GM18870 (cell line): Measurements from ENCODE around the gene MADCAM1.

Experiments used
- ATAC-seq: cut with Tn5 transposase; IDR thresholded peaks from one replicate; pipeline ENCODE4 v1.9.1; 2021; ENCODE audit warnings: moderate library complexity; ENCODE audit not compliant: unreplicated experiment

Gene MADCAM1

DNA sequence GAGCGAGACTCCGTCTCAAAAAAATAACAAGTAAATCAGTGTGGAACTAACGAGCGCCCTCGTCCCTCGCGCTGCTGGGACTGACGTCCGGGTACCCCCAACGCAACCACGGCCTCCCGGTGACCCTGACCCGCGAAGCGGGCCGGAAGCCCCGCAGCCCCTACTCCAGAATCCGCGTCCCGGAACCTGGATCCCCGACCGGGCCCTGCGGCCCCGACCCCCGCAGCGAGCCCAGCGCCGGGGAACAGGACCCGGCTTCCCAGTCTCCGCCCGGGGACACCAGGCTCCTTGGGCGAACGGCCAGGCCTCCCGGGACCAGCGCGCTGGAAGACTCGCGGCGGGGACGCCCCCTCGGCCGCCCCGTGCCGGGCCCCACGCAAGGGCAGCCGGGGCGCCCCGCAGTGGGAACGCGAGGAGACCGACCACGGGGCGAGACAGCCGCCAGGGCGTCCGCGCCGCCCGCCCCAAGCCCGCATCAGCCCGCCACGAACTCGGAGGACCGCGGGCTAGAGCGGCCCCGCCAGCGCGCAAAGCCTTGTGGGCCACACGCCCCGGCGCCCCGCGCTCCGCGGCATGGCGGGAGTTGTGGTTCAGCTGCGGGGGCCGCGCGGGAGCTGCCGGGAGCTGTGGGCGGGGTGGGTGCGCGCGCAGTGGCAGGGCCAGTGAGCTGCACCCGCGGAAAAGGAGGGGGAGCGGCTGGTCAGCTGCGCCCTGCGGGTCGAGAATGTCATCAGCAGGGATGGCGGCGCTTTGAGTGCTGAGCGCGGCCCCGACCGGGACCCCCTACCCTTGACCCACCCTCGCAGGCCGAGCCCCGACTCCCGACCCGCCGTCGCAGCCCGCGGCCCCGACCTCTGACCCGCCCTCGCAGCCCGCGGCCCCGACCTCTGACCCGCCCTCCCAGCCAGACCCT, 7.5 kb upstream of the MADCAM1 start:
- no peak for ATAC-seq

DNA sequence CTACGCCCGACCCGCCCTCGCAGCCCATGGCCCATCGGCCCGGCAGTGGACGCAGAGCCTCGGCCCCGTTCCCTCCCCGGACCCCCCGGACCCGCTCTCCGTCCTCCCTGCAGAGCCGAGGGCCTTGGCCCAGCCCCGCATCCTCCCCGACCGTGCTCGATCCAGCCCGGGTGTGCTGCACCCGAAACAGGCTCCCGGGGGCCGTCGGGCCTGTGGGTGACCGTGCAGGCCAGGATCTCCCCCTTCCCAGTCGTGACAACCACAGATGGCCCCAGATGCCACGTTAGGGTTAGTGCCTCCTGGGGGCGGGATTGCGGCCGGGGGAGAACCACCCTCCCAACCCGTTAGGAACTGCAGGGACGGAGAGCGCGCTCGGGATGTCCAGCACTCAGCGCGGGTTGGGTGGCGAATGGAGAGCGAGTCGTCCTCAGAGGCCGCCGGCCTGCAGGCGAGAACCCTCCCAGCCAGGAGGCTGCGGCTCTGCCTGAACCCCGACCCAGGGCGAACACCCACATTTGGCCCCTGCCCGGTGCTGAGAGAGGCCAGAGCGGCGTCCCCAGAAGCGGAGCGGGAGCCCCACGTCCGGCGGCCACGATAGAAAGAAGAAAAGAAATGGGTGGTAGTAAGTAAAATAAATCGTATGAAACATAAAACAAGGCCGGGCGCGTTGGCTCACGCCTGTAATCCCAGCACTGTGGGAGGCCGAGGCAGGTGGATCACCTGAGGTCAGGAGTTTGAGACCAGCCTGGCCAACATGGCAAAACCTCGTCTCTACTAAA, 6.7 kb upstream of the MADCAM1 start:
- no peak for ATAC-seq

DNA sequence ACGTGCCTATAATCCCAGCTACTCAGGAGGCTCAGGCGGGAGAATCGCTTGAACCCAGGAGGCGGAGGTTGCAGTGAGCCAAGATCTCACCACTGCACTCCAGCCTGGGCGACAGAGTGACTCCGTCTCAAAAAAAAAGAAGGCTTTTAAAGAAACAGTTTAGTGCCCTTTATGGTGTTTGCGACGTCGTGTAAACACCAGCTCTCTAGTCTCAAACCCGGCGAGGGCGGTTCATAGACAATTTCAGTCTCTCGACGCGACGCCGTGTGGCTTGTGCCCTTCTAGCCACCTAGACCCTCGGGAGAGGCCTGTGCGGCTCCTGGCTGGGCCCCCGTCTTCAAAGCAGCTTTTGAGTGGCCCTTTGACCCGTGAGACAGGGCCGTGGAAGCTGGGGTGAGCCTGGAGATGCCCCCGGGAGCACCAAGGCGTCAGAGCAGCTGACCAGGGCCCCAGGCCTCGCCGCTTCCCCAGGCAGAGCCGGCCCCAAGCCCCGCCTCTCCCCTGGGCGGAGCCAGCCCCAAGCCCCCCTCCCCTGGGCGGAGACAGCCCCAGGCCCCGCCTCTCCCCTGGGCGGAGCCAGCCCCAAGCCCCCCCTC, 5.0 kb upstream of the MADCAM1 start:
- ATAC-seq, result no peak

DNA sequence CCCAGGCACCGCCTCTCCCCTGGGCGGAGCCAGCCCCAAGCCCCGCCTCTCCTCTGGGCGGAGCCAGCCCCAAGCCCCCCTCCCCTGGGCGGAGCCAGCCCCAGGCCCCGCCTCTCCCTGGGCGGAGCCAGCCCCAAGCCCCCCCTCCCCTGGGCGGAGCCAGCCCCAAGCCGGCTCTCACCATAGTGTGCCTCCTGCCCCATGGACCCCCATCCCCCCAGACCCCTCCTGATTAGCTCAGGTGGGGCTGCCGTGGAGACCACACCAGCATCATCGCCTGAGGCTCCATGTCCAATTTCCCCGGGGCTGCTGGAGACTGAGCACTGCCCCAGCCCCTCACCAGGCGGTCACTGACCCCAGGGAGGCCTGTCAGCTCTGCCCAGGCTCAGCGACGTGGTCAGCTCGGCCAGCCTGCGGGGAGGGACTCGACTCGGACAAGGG, 4.2 kb upstream of the MADCAM1 start:
- no peak for ATAC-seq

DNA sequence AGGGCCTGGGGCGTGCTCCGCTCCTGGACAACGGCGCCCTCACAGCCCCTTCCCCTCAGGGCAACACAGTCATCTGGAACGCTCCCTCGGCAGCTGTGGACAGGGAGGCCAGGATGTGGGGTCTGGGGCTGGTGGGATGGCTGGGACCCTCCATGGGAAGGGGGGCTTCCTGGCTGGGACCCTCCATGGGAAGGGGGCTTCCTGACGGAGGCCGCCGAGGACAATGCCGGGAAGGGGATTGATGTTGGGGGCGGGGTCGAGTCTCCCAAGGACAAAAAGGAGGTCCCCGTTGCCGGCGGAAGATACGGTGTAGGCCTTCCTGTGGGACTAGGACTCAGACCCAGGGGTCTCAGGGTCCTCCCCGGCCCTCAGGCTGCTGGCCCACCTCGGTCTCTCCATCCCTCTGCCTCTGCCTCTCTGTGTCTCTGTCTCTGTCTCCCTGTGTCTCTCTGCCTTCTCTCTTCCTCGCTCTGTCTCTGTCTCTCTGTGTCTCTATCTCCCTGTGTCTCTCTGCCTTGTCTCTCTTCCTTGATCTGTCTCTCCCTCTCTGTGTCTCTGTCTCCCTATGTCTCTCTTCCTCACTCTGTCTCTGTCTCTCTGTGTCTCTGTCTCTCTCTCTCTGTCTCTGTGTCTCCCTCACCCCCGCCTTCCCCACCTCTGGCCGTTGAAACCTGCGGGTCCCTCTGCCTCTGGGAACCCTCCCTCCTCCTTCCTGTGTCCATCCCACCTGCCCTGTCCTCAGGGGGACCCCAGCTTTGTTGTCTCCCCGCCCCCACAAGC, 2.7 kb upstream of the MADCAM1 start:
- ATAC-seq, result no peak

DNA sequence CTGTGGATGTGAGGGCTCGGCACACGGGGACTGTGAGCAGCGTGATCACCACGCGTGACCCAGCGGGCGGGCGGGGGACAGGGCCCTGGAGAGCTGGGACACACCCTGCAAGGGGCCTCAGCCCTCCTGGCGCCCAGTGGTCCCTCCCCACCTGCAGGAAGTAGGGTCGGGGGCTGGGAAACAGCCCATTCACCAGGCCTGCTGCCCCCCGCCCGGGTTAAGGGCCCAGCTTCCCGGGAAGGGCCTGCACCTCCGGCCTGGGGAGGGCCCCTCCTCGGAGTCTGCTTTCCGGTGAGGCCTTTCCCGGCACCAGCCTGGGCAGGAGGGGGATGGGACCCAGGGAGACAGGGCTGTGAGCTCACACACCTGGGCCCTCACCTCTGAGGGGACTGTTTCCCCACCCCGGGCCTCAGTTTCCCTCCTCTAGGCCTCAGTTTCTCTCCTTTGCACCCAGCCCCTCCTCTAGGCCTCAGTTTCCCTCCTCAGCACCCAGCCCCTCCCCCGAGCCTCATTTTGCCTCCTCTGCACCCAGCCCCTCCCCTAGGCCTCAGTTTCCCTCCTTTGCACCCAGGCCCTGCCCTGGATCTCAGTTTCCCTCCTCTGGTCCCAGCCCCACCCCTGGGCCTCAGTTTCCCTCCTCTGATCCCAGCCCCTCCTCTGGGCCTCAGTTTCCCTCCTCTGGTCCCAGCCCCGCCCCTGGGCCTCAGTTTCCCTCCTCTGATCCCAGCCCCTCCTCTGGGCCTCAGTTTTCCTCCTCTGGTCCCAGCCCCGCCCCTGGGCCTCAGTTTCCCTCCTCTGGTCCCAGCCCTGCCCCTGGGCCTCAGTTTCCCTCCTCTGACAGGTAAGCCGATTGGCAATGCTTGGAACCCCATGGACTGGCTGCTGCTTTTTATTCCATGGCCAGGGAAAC, 1.9 kb upstream of the MADCAM1 start:
- ATAC-seq, result no peak

DNA sequence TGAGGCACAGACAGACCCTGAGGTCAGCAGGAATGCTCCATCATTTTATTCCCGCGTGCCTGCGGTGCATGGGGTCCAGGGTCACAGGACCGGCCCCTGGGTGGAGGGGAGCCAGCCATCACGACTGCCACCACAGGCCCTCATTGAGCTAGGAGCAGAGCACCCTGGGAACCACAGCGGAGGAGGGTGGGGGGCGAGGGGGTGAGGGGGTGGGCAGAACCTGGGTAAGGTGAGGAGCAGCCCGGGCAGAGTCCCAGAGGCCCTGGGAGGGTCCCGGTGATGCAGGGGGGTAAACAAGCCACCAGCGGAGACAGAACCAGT, 1.2 kb upstream of the MADCAM1 start:
- no peak for ATAC-seq

DNA sequence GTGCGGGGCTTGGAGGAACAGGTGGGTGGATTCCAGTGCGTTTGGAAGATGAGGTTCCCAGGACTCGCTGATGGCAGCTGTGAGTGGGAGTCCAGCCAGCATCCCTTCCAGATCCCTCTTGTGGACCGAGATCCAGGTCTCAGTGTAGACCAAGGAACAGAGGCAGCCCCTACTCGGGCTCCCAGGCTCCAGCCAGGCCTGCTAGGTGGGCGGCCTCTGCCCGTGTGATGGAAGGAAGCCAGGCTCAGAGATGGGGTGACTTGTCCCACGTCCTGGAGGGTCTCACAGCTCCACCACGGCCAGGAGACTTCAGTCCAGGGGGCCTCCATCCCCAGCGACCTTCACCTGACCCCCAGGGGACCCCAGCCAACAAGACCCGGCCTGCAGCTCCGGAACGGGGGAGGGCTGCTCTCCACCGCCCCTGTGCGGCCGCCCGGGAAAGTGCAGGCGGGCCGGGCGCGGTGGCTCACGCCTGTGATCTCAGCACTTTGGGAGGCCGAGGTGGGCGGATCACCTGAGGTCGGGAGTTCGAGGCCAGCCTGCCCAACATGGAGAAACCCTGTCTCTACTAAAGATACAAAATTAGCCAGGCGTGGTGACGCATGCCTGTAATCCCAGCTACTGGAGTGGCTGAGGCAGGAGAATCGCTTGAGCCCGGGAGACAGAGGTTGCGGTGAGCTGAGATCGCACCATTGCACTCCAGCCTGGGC, 729 bp upstream of the MADCAM1 start:
- ATAC-seq, result no peak

DNA sequence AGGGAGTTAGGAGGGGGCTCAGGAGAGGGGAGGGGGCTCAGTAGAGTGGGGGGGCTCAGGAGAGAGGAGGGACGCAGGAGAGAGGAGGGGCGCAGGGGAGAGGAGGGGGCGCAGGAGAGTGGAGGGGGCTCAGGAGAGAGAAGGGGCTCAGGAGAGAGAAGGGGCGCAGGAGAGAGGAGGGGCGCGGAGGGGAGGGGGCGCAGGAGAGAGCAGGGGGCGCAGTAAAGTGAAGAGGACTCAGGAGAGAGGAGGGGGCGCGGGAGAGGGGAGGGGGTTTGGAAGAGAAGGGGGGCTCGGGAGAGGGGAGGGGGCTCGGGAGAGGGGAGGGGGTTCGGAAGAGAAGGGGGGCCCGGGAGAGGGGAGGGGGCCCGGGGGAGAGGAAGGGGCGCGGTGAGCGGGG, 700 bp downstream of the MADCAM1 start:
- no peak for ATAC-seq

DNA sequence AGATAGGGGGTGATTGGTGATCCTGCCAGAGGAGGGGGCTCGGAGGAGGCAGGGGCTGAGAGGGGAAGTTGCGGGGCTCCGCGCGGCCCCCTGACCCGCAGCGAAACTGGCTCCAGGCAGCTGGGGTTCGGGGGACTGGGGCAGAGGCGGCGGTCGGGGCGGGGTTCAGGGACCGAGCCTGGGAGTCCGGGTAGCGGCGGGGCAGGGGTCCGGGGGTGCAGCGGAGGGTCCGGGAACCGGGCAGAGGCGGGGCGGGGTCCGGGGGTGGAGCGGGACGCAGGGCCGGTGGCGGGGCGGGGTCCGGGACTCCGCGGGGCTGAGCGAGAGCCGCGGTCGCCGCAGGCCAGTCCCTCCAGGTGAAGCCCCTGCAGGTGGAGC, 1.2 kb downstream of the MADCAM1 start:
- no peak for ATAC-seq

DNA sequence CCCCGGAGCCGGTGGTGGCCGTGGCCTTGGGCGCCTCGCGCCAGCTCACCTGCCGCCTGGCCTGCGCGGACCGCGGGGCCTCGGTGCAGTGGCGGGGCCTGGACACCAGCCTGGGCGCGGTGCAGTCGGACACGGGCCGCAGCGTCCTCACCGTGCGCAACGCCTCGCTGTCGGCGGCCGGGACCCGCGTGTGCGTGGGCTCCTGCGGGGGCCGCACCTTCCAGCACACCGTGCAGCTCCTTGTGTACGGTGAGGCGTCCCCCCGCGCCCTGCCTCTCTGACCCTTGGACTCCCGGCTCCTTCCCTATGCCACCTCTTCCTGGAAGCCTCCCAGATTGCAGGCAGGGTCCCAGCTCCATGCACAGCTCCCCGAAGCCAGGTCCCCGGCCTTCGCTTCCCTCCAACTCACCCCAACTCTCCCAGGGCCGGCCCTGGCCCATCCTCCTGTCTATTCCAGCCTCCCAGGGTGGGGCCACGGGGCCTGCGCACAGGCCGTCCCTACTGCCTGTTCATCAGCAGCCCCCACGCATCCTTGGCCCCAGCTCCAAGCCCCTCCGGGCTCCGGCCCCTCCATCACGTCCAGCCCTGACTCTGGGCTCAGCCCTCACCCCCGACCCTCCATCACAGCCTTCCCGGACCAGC, 1.7 kb downstream of the MADCAM1 start:
- no peak for ATAC-seq

DNA sequence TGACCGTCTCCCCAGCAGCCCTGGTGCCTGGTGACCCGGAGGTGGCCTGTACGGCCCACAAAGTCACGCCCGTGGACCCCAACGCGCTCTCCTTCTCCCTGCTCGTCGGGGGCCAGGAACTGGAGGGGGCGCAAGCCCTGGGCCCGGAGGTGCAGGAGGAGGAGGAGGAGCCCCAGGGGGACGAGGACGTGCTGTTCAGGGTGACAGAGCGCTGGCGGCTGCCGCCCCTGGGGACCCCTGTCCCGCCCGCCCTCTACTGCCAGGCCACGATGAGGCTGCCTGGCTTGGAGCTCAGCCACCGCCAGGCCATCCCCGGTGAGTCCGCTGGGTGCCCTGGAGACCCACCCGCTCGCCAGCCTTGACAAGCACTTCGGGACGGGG, 2.2 kb downstream of the MADCAM1 start:
- no peak for ATAC-seq

DNA sequence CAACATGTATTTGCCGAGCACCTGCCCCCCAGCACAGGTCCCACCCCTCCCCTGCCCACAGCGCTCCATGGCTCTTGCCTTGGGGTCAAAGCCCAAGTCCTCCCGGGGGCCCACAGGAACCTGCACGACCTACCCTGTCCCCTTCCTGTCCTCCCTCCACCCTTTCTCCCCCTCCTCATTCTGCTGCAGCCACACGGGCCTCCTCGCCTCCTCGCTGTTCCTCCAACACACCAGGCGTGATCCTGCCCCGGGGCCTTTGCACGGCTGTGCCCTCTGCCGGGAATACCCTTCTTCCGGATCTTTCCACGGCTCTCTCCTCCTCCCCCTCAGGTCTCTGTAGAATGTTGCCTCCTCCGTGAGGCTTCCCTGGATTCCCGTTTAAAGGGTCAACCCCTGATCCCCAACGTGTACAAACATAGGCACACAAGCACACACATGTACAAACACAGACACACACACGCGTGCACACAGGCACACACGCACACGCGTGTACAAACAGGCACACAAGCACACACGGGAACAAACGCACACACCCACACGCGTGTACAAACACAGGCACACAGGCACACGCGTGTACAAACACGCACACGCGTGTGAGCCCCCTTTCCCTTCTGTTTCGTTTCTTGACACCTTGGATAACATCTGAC, 2.8 kb downstream of the MADCAM1 start:
- ATAC-seq, result no peak

DNA sequence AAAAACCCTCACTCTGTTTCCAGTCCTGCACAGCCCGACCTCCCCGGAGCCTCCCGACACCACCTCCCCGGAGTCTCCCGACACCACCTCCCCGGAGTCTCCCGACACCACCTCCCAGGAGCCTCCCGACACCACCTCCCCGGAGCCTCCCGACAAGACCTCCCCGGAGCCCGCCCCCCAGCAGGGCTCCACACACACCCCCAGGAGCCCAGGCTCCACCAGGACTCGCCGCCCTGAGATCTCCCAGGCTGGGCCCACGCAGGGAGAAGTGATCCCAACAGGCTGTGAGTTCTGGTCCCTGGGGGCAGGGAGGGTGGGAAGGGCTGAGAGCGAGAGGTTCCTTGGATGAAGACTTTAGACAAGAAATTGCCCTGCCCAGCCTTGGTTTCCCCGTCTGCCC, 5.4 kb downstream of the MADCAM1 start:
- ATAC-seq, result no peak

DNA sequence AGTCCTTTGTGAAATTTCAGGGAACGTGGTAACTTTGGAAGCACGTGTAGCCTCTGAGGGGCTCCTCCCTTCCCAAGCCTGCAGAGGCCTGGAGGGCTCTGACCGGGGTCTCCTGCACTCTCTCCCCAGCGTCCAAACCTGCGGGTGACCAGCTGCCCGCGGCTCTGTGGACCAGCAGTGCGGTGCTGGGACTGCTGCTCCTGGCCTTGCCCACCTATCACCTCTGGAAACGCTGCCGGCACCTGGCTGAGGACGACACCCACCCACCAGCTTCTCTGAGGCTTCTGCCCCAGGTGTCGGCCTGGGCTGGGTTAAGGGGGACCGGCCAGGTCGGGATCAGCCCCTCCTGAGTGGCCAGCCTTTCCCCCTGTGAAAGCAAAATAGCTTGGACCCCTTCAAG, 8.3 kb downstream of the MADCAM1 start:
- ATAC-seq, result no peak

DNA sequence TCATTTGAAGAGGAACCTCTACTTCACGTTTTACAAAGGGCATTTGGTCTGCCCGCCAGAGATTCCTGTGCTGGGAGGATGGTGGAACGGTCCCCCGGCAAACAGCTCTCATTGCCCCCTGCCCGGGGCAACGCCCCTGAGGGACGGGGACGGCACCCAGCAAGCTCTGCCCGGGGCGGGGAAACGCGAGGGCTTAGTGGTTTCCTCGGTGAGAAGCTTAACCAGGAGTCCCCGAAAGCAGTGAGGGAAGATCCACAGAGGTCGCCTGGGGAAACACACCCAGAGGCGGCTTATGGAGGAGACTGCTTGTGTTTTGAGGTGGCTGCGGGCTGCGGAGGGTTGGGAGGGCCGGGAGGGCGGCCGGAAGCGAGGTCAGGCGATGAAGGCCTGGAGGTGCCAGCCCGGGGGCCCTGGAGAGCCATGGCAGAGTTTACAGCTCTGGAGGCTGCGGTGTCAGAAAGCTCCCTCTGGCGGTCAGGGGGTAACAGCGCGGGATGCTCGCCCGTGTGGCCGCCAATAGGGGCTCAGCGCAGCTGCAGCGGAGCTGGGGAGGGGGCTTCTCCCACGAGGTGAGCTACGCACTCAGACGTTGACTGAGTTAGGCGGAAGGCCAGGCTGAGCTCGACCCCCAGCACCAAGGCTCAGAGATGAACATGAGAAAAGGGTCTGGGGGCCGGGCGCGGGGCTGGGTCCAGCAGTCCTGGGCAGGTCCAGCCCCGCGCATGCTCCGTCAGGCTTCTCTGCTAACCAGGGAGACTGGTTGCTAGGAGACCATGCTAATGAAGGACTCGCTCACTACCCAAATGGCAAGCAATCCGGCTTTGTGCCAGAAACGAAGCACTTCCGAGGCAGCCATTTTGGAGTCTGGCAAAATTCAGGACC, 10.4 kb downstream of the MADCAM1 start:
- peak; percentile 69 for ATAC-seq
